HG03025 (cell line): ENCODE results near the gene DGKG.

Source experiments
- ATAC-seq: cut with Tn5 transposase; IDR thresholded peaks from one replicate; pipeline ENCODE4 v1.9.1; 2021; ENCODE audit warnings: mild to moderate bottlenecking, moderate library complexity; ENCODE audit not compliant: unreplicated experiment, low FRiP score

DGKG gene

DNA sequence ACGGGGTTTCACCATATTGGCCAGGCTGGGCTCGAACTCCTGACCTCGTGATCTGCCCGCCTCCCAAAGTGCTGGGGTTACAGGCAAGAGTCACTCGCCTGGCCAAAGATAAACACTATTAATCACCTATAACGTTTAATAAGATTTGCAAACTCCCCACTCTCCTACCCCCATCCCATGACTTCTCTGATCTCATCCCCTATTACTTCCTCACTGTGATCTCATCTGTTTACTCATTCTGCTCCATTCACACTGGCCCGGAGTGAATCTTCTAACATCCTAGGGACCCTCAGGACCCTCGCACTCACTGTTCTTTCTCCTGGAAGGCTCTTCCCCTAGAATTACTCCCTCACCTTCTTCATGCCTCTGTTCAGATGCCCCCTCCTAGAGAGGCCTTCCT is 78.9 kb downstream of the DGKG start:
- no peak for ATAC-seq

DNA sequence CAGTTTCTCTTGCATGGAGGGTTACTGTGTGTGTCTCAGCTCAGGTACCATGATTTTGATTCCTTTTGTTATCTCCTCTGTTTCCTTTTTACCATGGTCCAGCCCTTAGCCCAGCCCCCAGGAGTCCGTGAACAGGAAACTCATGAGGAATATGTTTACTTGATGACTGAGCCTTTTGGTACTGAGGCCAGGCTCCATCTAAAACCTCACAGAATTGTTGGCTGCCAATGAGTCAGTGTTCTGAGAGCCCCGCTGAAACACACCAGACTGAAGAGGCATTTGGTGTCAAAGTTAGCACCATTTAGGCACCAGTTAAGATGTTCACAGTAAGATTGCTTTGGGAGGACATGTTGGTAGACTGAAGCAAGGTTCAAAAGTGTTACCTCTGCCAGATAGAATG is 80.9 kb downstream of the DGKG start:
- no peak for ATAC-seq

DNA sequence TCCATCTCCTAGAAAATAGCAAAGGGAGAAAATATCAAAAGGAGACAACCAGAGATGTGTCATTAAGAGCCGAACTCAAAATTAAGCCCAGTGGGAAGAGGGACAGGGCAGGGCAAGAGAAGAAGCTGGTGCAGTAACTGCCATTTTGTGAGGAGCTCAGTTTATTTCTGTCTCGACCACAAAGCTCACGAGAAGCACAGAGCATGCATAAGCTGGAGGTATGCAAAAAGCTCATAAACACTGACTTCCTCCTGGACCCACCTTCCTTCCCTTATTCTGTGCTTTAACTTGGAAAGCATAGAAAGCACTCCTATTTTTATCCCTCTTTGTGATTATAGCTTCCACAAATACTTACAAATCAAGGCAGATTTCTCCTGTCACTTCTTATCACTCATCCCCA is 81.3 kb downstream of the DGKG start:
- ATAC-seq = no peak

DNA sequence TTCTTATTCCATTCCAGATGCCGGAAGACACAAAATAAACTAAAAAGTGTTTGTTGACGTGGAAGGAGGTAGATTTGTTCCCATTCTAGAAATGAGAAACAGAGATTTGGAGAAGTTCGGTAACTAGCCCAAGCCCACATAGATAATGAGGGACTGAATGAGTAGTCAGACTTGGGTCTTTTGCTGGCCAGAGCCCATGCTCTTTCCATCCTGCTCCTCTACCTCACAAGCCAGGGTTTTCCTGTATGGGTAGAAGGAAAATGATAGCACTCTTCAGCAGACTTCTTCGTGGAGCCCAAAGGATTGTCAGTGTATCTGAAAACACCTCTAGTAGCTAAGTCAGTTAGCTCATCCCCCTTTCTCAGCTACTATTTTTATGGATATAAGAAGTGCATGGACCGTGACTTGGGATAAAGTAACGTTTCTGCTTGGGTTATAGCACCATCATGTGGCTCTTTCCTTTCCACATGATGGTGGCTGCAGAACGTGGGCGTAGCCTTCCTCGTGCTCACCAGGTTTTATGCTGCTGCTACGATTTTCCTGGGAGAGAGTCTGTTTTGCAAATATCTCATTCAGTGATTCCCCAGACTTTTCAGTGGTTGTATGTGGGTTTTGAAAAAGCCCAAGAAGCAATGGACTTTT is 84.6 kb downstream of the DGKG start:
- ATAC-seq = no peak

DNA sequence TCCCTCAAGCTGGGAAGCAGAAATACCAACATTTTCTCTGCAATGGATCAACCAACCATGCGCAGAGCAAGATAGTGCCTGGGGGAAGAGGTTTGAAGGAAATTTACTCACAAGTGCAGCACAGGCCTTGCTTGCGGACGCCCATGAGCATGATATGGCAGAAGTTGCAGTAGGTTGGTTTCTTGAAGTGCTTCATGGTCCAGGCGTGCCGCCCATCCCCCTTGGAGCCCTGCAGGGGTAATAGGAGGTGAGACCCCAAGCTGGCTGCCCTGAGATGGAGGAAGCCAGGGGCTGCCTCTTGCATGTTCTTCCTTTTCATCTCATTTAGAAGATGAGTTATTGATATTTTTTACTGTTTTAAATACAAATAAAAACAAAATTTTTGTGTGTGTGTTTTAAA is 86.6 kb downstream of the DGKG start:
- no peak for ATAC-seq

DNA sequence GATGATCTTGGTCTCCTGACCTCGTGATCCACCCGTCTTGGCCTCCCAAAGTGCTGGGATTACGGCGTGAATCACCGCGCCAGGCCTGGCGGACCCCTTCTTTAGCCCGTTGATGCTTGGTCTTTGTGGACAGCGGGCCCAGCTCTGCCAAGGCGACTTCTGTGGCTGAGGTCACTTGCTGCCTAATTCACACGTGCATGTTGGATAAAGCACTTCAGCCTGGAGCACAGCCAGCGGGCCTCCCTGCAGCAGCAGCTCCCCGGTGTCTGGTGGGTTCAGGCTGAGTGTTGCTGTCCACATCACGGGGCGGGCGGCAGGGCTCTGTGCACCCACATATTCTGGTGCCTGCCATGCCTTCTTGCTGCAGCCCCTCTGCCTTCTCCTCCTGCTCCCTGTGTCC is 88.4 kb downstream of the DGKG start:
- ATAC-seq = no peak

DNA sequence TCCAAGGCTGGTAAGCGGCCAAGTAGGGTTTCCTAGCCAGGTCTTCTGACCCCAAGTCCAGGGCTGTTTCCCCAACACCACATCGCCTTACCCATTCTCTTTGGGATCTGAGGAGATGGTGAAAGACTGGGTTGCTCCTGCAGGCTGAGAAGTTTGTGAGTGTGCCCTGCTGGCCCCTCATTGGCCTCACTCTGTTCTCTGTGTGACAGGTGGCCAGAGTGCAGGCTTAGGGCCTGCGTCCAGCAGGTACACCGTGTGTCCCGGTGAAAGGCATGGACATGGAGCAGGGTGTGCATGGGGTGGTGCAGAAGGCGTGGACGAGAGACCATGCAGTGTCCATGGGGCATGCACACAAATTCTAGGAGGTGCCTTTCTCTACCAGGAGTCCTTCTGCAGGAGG is 91.3 kb downstream of the DGKG start:
- ATAC-seq = no peak

DNA sequence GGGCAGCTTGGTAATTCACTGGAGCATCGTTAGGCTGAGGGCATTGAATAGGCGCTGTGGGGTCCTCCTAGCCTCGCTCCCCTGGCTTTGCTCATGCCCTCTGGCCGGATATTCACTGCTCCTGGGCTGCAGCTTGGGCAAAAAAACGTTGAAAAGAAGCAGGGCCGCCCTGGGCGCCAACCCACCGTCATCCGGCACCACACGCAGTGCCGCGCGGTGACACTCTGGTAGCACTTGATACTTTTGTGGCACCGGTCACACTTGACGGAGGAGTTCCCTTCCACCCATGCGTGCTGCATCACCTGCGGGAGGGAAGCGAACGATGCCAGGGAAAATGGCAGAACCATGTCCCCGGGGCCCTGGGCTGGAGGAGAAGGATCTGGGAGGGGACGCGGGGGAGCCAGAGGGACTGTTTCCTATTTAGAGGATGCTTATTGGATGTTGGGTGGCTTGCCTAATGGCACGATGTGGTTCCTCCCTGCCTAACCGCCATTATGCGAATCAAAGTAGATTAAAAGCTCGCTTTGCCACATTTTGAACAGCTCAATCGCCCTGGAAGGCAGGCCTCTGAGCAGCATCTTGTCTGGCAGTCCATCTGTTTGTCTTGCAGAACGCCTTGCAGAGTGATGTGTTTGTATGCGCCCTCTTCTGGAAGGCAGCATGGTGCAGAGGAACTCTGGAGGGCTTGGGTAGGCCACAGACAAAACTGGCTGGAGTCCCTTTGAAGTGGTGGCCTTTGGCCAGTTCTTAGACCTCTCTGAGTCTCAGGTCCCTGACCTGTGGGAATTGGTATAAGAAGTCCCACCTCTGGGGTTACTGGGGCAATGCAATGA is 93.2 kb downstream of the DGKG start:
- no peak for ATAC-seq

DNA sequence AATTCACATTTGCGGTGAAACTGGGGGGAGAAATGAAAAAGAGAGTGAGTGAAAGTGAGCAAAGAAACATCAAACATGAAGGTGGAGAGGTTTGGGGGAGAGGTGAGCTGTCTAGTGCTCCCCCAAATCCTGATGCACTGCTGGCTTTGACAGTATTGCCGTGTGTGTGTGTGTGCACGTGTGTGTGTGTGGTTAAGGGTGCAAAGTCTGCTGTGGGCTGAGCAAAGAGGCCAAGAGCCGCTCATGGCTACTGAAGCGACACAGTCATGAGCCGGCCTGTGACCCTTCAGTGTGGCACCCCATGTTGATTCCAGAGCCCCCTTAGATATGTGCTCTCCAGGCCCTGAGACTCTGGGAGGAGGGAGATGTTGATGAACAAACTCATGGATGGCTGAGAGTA is 94.3 kb downstream of the DGKG start:
- no peak for ATAC-seq

DNA sequence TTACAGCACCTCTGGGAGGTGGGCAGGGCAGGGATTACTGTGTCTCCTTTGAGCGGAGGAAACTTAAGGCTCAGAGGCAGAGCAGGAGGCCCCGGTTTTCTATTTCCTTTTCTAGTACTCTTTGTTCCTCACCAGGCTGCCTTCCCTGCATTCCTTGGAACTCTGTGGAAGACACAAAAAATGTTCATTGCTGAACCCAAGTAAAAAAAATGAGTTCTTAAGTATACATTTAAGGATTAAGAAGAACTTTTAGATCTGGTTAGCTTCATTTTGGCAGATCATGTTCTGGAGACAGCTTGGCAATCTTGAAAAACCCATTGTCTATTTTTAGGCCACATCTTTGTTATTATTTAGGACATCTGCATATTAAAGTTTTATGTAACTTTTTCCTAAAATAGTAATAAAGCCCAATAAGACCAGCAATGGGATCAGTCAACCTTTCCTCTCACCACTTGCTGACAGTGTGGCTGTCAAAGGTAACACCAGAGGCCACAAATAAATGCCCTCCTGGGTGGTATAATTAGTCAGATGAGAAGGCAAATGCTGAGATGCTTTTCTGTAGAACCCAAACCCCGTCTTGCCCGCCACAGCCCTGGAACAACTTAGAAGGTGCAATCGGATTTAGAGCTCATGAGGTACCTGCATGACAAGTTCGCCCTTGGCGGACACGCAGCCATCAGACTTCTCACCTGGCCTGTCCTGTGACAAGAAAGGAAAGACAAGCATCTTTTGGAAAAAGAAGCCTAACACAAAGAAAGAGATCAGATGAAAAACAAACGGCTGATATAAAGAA is 97.2 kb downstream of the DGKG start:
- ATAC-seq = no peak

DNA sequence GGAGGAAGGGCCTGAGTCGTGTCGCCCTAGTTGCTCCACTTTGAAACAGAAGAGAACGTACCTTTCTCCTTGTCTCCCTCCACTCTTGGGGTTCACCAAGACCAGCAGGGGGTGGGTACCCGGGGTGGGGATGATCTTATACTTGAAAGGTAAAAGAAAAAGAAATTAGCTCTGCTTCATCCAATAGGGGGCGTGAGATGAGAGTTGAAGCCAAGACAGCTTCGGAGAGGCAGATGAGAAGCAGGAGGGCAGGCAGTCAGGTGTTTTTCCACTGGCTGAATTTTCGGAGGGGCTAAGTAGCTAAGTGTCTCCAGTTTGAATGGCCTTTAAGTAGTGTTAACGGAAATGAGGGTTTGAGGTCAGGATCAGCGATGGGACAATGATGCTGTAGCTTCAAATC is 100.4 kb downstream of the DGKG start:
- no peak for ATAC-seq

DNA sequence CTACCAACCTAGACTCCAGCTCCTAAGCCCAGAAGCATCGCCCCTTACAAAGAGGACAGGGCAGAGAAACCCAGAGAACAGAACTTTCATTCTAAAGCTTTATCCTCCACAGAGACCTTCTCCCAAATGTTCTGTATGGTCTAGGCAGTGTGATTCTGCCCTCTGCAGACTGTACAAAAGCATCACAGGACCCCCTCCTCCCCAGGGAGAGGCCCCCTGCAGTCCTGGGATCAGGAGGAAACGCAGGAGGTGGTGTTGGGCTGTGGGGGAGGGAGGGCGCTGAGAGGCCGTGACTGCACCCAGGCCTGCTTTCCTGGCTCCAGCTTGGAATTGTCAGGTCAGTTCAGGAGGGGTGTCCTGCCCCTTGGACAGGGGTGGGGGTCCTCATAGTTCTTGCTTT is 101.3 kb downstream of the DGKG start:
- no peak for ATAC-seq

DNA sequence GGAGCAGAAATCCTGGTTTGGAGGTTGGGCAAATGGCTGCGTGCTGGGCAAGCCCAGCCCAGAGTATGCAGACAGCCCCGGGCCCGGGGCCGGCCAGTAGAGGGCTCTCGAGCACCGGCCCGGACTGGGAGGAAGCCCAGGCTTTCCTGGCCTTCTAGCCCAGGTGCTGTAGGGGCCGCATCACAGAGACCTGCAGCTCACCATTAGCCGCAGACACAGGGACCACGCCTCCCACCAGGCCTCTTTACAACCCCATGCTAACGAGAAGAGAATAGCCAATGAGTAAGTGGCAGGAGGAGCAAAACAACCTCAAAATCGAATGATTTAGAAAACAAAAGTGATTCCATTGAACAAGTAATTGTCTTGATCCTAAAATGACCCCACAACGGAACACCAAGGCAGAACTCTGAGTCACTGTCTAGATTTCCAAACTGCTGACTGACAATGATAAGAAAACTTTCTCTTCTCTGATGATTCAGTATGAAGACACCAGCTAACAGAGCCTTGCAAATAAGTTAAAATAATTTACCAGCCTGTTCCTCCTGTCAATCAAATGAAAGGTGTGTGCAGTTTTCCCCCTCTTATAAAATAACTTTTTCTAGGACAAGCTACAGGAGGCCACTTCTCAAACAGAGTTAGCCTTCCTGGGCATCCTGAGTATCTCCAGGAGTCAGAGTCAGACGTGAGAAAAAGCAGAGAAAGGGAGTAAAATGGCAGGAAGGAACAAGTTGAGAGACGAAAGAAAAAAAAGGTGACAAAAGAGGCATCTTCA is 102.2 kb downstream of the DGKG start:
- peak; percentile 52 for ATAC-seq

DNA sequence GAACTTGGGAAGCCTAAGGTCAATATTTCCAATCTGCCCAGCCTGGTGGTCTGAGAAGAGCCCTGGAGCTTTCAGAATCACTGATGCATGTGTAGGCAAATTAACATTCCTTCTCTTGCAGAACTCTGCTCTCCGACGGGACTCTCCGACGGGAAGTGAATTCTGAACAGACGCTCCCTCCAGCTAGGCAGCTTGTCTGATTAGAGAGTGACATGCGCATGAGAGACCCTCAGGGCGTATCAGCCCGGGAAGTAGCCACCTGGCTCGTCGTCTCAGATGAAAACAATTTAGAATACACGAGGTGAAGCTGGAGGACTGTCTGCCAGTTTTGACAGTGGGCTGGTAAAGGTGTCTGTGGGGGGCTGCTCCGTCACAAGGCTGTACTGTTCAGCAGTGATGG is 103.1 kb downstream of the DGKG start:
- no peak for ATAC-seq

DNA sequence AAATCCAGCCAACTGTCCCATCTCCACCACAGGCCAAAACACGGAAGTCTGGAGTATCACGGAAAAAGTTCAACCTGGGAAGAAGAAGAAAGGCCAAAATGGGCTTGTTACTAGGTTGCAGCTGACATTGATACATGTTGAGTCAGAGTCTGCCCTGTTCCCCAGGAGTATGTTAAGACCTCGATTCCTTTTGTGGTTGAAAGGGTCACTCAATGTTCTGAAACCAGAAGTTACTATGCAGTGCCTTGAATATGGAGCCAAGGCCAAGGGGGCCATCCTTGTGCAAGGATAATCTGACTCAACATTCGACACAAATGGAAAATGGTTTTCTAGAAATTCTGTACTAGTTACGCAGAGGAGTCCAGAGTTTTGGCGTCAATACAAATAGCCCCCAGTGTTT is 104.2 kb downstream of the DGKG start:
- no peak for ATAC-seq

DNA sequence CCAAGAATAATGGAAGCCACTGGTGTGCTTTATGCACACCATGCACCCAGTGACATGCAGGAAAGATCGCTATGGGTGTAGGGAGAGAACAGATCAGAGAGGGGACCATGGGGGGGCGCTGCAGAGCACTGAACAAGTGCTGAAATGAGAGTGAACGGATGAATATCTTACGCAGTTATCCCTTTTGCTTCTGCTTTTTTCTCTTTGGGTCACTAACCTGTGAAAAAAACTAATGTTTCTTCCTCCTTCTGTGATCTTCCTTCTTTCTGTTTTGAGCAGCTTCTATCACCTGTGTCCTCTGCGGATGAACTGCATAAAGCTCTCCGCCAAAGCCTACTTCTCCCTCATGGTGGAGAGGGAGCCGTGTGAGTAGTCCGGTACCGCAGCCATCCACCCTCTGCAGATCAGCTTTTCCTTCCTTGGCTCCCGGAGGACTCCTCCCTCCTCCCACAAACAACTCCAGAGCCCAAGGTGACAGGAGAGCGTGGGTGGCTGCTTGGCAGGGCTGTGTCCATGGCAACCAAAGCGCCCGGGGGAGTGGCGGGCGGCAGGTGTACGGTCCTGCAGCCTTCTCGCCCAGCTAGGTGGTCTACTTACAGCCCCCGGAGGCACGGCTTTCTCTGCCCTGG is 106.2 kb downstream of the DGKG start:
- no peak for ATAC-seq

DNA sequence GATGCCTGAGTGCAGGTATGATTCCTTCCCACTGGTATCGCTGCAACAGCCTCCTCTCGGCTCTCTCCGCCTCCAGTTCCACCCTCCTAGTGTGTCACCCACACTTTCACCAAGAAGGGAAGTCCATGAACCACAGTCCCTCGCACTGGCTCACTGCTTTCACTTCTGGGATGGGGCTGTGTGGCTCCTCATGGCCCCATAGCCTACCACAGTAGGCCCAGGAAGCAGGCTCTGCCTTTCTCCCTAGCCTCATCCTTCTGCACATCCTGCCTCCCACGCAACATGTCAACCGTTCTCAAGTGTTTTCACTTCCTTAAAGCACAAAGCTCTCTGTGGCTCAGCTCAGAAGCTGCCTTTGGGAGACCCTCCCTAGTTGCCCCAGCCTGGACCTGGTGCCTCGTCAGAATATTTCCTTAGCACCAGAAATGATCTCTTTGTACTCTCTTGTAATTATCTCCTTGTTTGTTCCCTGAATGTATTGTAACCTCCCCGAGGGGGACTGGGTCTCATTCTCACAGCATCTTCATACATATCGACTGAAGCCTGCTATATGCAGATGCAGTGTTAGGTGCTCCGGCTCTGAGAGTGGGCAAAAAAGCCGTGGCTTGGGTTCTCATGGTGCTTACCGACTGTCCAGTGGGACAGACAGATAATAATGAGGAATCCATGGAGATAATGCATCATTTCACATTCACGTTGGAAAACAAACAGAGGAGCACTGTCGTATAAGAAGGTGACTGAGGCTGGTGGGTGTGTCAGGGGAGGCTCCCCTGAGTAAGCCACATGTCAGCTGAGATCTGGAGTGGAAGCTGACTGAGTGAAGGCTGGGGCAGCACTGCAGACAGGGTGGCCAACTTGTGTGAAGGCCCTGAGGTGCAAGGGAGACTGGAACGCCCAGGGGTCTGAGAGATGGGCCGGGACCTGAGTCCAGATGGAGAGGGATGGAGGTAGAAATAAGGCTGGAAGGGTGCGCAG is 107.1 kb downstream of the DGKG start:
- ATAC-seq = peak; percentile 67

DNA sequence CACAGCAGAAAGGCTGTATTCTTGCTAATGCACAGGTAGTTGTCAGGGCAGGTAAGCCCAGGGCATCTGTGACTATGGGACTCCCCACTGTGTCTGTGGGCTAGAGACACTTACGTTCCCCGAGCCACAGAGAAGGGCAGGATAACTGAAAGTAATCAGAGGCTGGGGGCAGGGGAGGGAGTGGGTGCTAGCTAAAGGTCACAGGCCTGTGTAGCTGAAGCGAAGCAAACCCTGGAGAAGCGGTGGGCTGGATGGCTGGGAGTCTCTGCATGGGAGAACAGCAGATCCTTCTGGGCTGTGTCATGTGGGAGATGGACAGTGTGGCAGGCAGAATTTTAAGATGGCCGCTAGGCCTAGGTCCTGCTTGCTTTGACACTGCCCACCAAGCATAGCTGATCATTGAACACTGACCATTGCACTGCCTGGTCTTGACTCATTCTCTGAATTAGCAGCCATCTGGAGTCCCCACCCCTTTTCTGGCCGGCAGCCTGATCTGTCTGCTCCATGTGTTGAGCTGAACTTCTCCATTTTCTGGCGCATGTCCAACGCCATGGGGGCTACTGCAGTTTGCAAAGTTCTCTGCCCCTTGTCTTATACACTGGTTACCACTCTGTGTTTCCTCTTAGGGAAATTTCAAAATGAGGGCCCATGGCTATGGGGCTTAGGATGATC is 110.0 kb downstream of the DGKG start:
- ATAC-seq = no peak

DNA sequence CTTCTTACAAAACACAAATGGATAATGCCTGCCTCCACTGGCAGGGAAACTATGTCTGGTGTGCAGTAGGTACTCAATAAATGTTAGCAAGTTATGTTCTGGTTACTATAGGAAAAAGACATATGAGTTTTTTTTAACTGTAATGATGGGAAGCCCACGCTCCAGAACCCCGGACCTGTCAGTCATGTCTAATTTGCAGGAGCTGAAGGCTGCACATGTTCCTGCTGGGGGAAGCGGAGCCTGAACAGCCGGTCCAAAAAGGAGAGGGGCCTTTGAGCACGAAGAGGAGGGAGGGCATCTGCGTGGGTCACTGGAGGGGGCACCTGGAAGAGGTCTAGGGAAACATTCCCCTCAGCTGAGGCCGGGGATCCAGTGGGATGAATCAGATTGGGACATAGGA is 113.2 kb downstream of the DGKG start:
- no peak for ATAC-seq
